K562 (cell line): ENCODE data around the gene SUFU. TPM values are rescaled to one million over a fixed set of nuclear protein-coding genes. Genes with fewer than 3 reads are reported as not detected.

Experiments used
- ATAC-seq: fragments of 200-7000 bp; cut with Tn5 transposase; 3 replicates; pipeline ENCODE4 v1.9.1; 2020; ENCODE audit warnings: moderate library complexity
- BruUV-seq: library from RNA; stranded (reverse); fragments of 400-500 nt; replicated peaks from 2 replicates; lab custom pipeline; 2021; lab: Mats Ljungman, UMichigan
- CTCF ChIA-PET: fragments of 300-600 bp; formaldehyde crosslinking; extraction: SDS; loops from one replicate; lab custom pipeline; 2021; ENCODE audit warnings: low intra/inter-chr PET ratio; lab: Yijun Ruan, JAX
- POLR2A ChIA-PET: fragments of 300-600, 350-650 bp; sonication (Branson Sonifier 250); formaldehyde crosslinking; extraction: SDS; loops from one replicate; lab custom pipeline; 2021; ENCODE audit warnings: antibody characterized with exemption, inconsistent platforms; lab: Yijun Ruan, JAX
- DNase-seq, 4 experiments: peaks; one replicate each; pipeline versions ENCODE4 v3.0.0 to v3.0.0-alpha.2; 2011 to 2018; ENCODE audit warnings: low spot score in 3 of 4, mixed read lengths in 3 of 4; ENCODE audit errors: extremely low read depth in 1 of 4
- FAIRE-seq: peaks from 2 replicates; lab custom pipeline; 2011; peaks lifted over from hg19 to GRCh38; lab: Jason Lieb, UNC
- H2AFZ ChIP-seq: 2 replicates; pipeline ENCODE4 v1.6.0; 2011; ENCODE audit warnings: low read depth, low read length, control low read depth, inconsistent platforms
- H3K27ac ChIP-seq: fragments of 200-600 bp; 3 replicates; pipeline ENCODE4 v1.8.0; 2011; ENCODE audit warnings: low read depth, mild to moderate bottlenecking, control low read depth, inconsistent platforms, low read length, moderate library complexity, mixed read lengths; ENCODE audit errors: extremely low read depth
- H3K27me3 ChIP-seq, 2 experiments: fragments of 300-600 bp in 1 of 2; 2 replicates in 1 of 2; 3 replicates in 1 of 2; pipeline versions ENCODE4 v1.6.0 to v1.8.0; 2011; ENCODE audit warnings: inconsistent platforms in 2 of 2, low read length in 2 of 2, mild to moderate bottlenecking in 1 of 2, mixed read lengths in 1 of 2, moderate library complexity in 1 of 2; ENCODE audit not compliant: control insufficient read depth in 2 of 2, insufficient read depth in 2 of 2
- H3K36me3 ChIP-seq: fragments of 300-600 bp; 3 replicates; pipeline ENCODE4 v1.8.0; 2011; ENCODE audit warnings: mild to moderate bottlenecking, low read length, inconsistent platforms; ENCODE audit not compliant: control insufficient read depth, insufficient read depth
- H3K4me1 ChIP-seq, 2 experiments: fragments of 200-600 bp in 1 of 2; replicated peaks in 1 of 2; 2 replicates in 1 of 2; 3 replicates in 1 of 2; pipeline versions ENCODE4 v1.5.1 to v1.8.0; 2011; ENCODE audit warnings: inconsistent platforms in 2 of 2, low read length in 2 of 2, mild to moderate bottlenecking in 1 of 2, mixed read lengths in 1 of 2, moderate library complexity in 1 of 2; ENCODE audit not compliant: control insufficient read depth in 2 of 2, insufficient read depth in 2 of 2
- H3K4me2 ChIP-seq: 2 replicates; pipeline ENCODE4 v1.6.1; 2011; ENCODE audit warnings: low read length, control low read depth, inconsistent platforms, mixed read lengths; ENCODE audit not compliant: insufficient read depth
- H3K4me3 ChIP-seq: fragments of 200-600 bp; sonication (generic), shearing (Covaris generic); 2 replicates; pipeline ENCODE4 v1.5.1; 2016; ENCODE audit warnings: control low read depth, inconsistent platforms
- H3K79me2 ChIP-seq: fragments of 200-600 bp; 3 replicates; pipeline ENCODE4 v1.8.0; 2011; ENCODE audit warnings: low read length, inconsistent platforms; ENCODE audit not compliant: control insufficient read depth, insufficient read depth
- H3K9ac ChIP-seq, 2 experiments: 2 replicates each; pipeline versions ENCODE4 v1.6.0 to v1.6.1; 2011; ENCODE audit warnings: low read depth in 2 of 2, low read length in 2 of 2, control low read depth in 1 of 2, inconsistent platforms in 1 of 2, mild to moderate bottlenecking in 1 of 2, mixed read lengths in 1 of 2; ENCODE audit not compliant: insufficient read depth in 1 of 2
- H3K9me1 ChIP-seq: one replicate; pipeline ENCODE4 v1.6.0; 2011; ENCODE audit warnings: inconsistent platforms, mild to moderate bottlenecking, low read length, moderate library complexity; ENCODE audit not compliant: control insufficient read depth, insufficient read depth
- H3K9me3 ChIP-seq: replicated peaks from 2 replicates; pipeline ENCODE4 v1.5.1; 2011; ENCODE audit warnings: low read depth, low read length, inconsistent platforms; ENCODE audit not compliant: control insufficient read depth, insufficient read depth
- H4K20me1 ChIP-seq: replicated peaks from 2 replicates; pipeline ENCODE4 v1.6.1; 2011; ENCODE audit warnings: low read length, inconsistent platforms, mixed read lengths; ENCODE audit not compliant: control insufficient read depth, insufficient read depth
- FOXK1 ChIP-seq: sonication (generic); formaldehyde crosslinking; IDR thresholded peaks from 2 replicates; pipeline ENCODE4 v1.8.0; 2022; ENCODE audit warnings: missing genetic modification reagents, mild to moderate bottlenecking, borderline replicate concordance
- HDAC1 ChIP-seq, 2 experiments: fragments of 450-650 bp; IDR thresholded peaks; 2 replicates each; pipeline ENCODE4 v1.6.1; 2016 to 2017; ENCODE audit warnings: inconsistent platforms in 1 of 2, mild to moderate bottlenecking in 1 of 2, moderate library complexity in 1 of 2
- MLX ChIP-seq, 2 experiments: fragments of 450-650 bp in 1 of 2; sonication (generic) in 1 of 2; formaldehyde crosslinking; conservative IDR thresholded peaks; 2 replicates each; pipeline versions ENCODE4 v1.4.0 to v1.8.1; 2020 to 2022; ENCODE audit warnings: mild to moderate bottlenecking in 1 of 2, missing genetic modification reagents in 1 of 2
- NR1H2 ChIP-seq: sonication (generic); formaldehyde crosslinking; IDR thresholded peaks from 2 replicates; pipeline ENCODE4 v1.4.0; 2020; ENCODE audit warnings: mild to moderate bottlenecking, missing genetic modification reagents
- ZNF449 ChIP-seq: fragments of 250-450 bp; sonication (Bioruptor Pico); IDR thresholded peaks from 2 replicates; pipeline ENCODE4 v1.8.0; 2022; ENCODE audit warnings: moderate library complexity, mild to moderate bottlenecking, inconsistent platforms
- ZNF511 ChIP-seq: sonication (generic); formaldehyde crosslinking; IDR thresholded peaks from 2 replicates; pipeline ENCODE4 v1.8.0; 2022; ENCODE audit warnings: mild to moderate bottlenecking, missing genetic modification reagents
- WGBS: fragments of 100-300 bp; shearing (Covaris generic); methylation state at CpG from one replicate; pipeline ENCODE4 v1.1.6; 2016; ENCODE audit warnings: low coverage, mixed read lengths; ENCODE audit not compliant: insufficient coverage; ENCODE audit errors: missing lambda C conversion rate; 5-methylcytosine and 5-hydroxymethylcytosine counted together
- in situ Hi-C: fragments of 300-500 bp; cut with MboI; formaldehyde crosslinking; loops from 4 replicates; pipeline ENCODE4 v1.15.0; 2018; ENCODE audit warnings: inconsistent platforms, mixed read lengths
- intact Hi-C: fragments of 100-400 bp; cut with micrococcal nuclease; formaldehyde crosslinking; loops from 2 replicates; pipeline ENCODE4 v1.14.2; 2022
- polyA plus RNA-seq, 8 experiments: library from polyadenylated mRNA; depleted of rRNA in 4 of 8; stranded (reverse) in 5 of 8; unstranded in 3 of 8; fragments of >200 nt; fragmentation: Nextera tagmentation in 2 of 8; fragmentation: Illumina TruSeq in 1 of 8; extraction: Ambion mirVana in 2 of 8; extraction: Trizol in 1 of 8; gene quantifications; 2 replicates each; pipeline versions ENCODE4 v1.2.1 to v1.2.3, GENCODE V29; 2011 to 2014; ENCODE audit warnings: inconsistent platforms in 1 of 8, missing spikeins in 1 of 8
- total RNA-seq, 7 experiments: library from RNA; depleted of rRNA in 6 of 7; stranded (reverse); fragments of >200 nt in 6 of 7; fragmentation: Illumina TruSeq in 2 of 7; extraction: Trizol in 2 of 7; gene quantifications; 2 replicates each; pipeline versions ENCODE4 v1.2.1 to v1.2.3, GENCODE V29; 2011 to 2021; ENCODE audit warnings: low replicate concordance in 1 of 7

SUFU gene
- total and polyA plus RNA-seq, 9 of the 15 experiments (the other 6 are each of a cell fraction or from before 2014, with no cell fraction given) = 0.59 to 6.3 (median 0.82) TPM

GRCh38 chr10:102462512-102463054 is 41.2 kb upstream of the SUFU start:
- no peak overlapping the region for H3K27ac ChIP-seq
- TF ChIP-seq HDAC1 (IDR thresholded peaks at IDR 0.05) (no peak), ZNF449 (no peak), NR1H2 (CRISPR knock-in tag) (0 out of 2 replicates have a peak, but pooled peaks have one; percentile 38), ZNF511 (CRISPR knock-in tag) (no peak), FOXK1 (CRISPR knock-in tag) (no peak), MLX (CRISPR knock-in tag; conservative IDR thresholded peaks at IDR 0.05) (no peak)
- in situ Hi-C loops = no loop called here
- WGBS = 53% methylated on average over 6 of the region's 6 CpGs
- no peak overlapping the region for H2AFZ ChIP-seq
- peaks cover 22 to 26% of the 10 kb centered on the region in 2 experiments for H3K4me1 ChIP-seq
- ChIA-PET CTCF (no interaction called here), POLR2A (interaction anchor here (0.6 to 4.2 kb wide), 5 partner anchors 11 to 41 kb away, joined by 4 to 24 read pairs (median 7); partner anchors contain the start of genes C10orf95 and CUEDC2)
- intact Hi-C loops = loop anchor here (5.0 kb wide), 1 partner anchor 40 kb away; the partner anchor contains the start of gene FBXL15
- H3K4me2 ChIP-seq = no peak overlapping the region
- no peaks in the 10 kb centered on the region for H3K27me3 ChIP-seq
- no peaks in the 10 kb centered on the region for H3K79me2 ChIP-seq
- FAIRE-seq = no peak
- H3K36me3 ChIP-seq = no peaks in the 10 kb centered on the region
- no peak overlapping the region for H3K4me3 ChIP-seq
- peak overlapping the region in 1 of 2 experiments; percentile 71; a peak in 1 of 4 replicates for H3K9ac ChIP-seq
- ATAC-seq = no peak
- H4K20me1 ChIP-seq = no peaks in the 10 kb centered on the region
- no TSS peak for BruUV-seq
- H3K9me3 ChIP-seq = no peaks in the 10 kb centered on the region
- no peak for DNase-seq
- no peaks in the 10 kb centered on the region for H3K9me1 ChIP-seq
